ENCODE data around the gene LRRC4. TPM values are rescaled to one million over a fixed set of nuclear protein-coding genes. Genes with fewer than 3 reads are reported as not detected.

The LRRC4 gene
- total RNA-seq, 1 experiment from 2014 or later, result 10.4 TPM

- no peak overlapping the region for H2BK5ac ChIP-seq (ENCODE audit: insufficient read length, low read length)
- H3K14ac ChIP-seq (ENCODE audit: insufficient read depth, low read length), result no peak overlapping the region
- no peak overlapping the region for H3K4me2 ChIP-seq (ENCODE audit: insufficient read depth, insufficient read length, low read length)
- H3K23ac ChIP-seq (ENCODE audit: insufficient read length, low read depth, low read length), result no peak overlapping the region
- no peak overlapping the region for H3K27ac ChIP-seq (ENCODE audit: insufficient read length, low read depth, low read length)
- H3K18ac ChIP-seq (ENCODE audit: insufficient read length, low read depth, low read length), result no peak overlapping the region
- no peak overlapping the region for H4K5ac ChIP-seq (ENCODE audit: insufficient read length, low read depth, low read length)
- no CpG with 5 or more reads among the region's 3 CpGs for WGBS (ENCODE audit: extremely low coverage, insufficient read length, low lambda C conversion rate)
- Mint-ChIP-seq H3K4me3 (no peak overlapping the region), H3K4me1 (peaks cover 39 to 55% of the 10 kb centered on the region in 2 experiments), H3K36me3 (ENCODE audit: insufficient read depth in 1 of 3, low read depth in 3 of 3) (peaks cover 7 to 20% (median 11%) of the 10 kb centered on the region in 3 experiments), H3K27me3 (ENCODE audit: low read depth) (peaks cover 6% of the 10 kb centered on the region), H3K9me3 (no peaks in the 10 kb centered on the region; a peak in 1 of 5 replicates), H3K27ac (no peak overlapping the region)
- H3K79me1 ChIP-seq (ENCODE audit: insufficient read depth, low read depth, low read length, poor library complexity, severe bottlenecking), result no peaks in the 10 kb centered on the region
- H3K4ac ChIP-seq (ENCODE audit: low read depth, low read length), result no peak overlapping the region
- H2AK5ac ChIP-seq (ENCODE audit: insufficient read length, low read length), result no peak overlapping the region
- no peaks in the 10 kb centered on the region for H3K27me3 ChIP-seq (ENCODE audit: insufficient read depth, low read length)
- no peaks in the 10 kb centered on the region for H3K23me2 ChIP-seq (ENCODE audit: insufficient read length, low read depth, low read length, poor library complexity, severe bottlenecking)
- TF ChIP-seq, protein P1, sequence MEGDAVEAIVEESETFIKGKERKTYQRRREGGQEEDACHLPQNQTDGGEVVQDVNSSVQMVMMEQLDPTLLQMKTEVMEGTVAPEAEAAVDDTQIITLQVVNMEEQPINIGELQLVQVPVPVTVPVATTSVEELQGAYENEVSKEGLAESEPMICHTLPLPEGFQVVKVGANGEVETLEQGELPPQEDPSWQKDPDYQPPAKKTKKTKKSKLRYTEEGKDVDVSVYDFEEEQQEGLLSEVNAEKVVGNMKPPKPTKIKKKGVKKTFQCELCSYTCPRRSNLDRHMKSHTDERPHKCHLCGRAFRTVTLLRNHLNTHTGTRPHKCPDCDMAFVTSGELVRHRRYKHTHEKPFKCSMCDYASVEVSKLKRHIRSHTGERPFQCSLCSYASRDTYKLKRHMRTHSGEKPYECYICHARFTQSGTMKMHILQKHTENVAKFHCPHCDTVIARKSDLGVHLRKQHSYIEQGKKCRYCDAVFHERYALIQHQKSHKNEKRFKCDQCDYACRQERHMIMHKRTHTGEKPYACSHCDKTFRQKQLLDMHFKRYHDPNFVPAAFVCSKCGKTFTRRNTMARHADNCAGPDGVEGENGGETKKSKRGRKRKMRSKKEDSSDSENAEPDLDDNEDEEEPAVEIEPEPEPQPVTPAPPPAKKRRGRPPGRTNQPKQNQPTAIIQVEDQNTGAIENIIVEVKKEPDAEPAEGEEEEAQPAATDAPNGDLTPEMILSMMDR (conservative IDR thresholded peaks at IDR 0.05), result no peak
- no peak overlapping the region for H3K56ac ChIP-seq (ENCODE audit: insufficient read length, low read depth, low read length)
- DNase-seq, result no peak
- H4K20me1 ChIP-seq (ENCODE audit: control insufficient read depth, insufficient read depth, insufficient read length), result no peaks in the 10 kb centered on the region
- H4K8ac ChIP-seq (replicated peaks; ENCODE audit: insufficient read length, low read depth, low read length), result no peak overlapping the region
- no peak overlapping the region for H2AFZ ChIP-seq (ENCODE audit: low read length)
- no peak overlapping the region for H4K91ac ChIP-seq (ENCODE audit: insufficient read length, low read depth, low read length)
- peaks cover 4% of the 10 kb centered on the region; the same call in 1 of the 2 replicates for H3K4me1 ChIP-seq (ENCODE audit: insufficient read depth, low read length)
- no peak overlapping the region for H2BK20ac ChIP-seq (ENCODE audit: low read depth, low read length, poor library complexity, severe bottlenecking)
- H2BK12ac ChIP-seq (ENCODE audit: insufficient read length, low read depth, low read length), result no peak overlapping the region
- H2BK120ac ChIP-seq (ENCODE audit: low read depth, low read length, poor library complexity, severe bottlenecking), result no peak overlapping the region
- H3K9ac ChIP-seq (ENCODE audit: extremely low read depth, insufficient read length, low read length), result no peak overlapping the region
- no peak overlapping the region for H3T11ph ChIP-seq (ENCODE audit: low read length)
- H2BK15ac ChIP-seq (ENCODE audit: low read depth, low read length), result no peak overlapping the region
- H3K9me3 ChIP-seq (ENCODE audit: control insufficient read depth, low read depth, low read length), result no peaks in the 10 kb centered on the region
- no peaks in the 10 kb centered on the region; the same call in 1 of the 2 replicates for H3K79me2 ChIP-seq (ENCODE audit: insufficient read depth, low read length)
Observed at GRCh38 chr7:128024151-128024550, 7.1 kb downstream of the LRRC4 start.
